ENCODE measurements around the gene MYO5B. TPM values are rescaled to one million over a fixed set of nuclear protein-coding genes. Genes with fewer than 3 reads are reported as not detected.
A peak's percentile ranks its signal among the peaks of the same experiment; 100 is the strongest.
"Not testable (repeated sequence)": the region's sequence is repeated elsewhere in the genome, so short reads cannot be mapped to it uniquely, and the experiment has no call there.

MYO5B gene
- total RNA-seq, 2 donors from 2014 or later: 0.12 to 0.39 TPM

- H3K27ac Mint-ChIP-seq; DNase-seq; H3K36me3 Mint-ChIP-seq (ENCODE audit: insufficient read depth in 2 of 2); ATAC-seq (replicated peaks in 1 of 2); H3K4me3 Mint-ChIP-seq; H3K9me3 Mint-ChIP-seq; H3K4me1 Mint-ChIP-seq (ENCODE audit: low read depth): not testable (repeated sequence)
- H3K27me3 Mint-ChIP-seq (ENCODE audit: low read depth): peaks cover 11% of the 10 kb centered on the region
These were observed 305.4 kb downstream of the MYO5B start for GRCh38 chr18:49889552-49889951.

- H3K36me3 Mint-ChIP-seq (ENCODE audit: insufficient read depth in 2 of 2): no peaks in the 10 kb centered on the region
- no peak for DNase-seq
These were observed 307.8 kb downstream of the MYO5B start for GRCh38 chr18:49886891-49887764.

GRCh38 chr18:49884959-49885358 is 310.0 kb downstream of the MYO5B start:
- ATAC-seq (replicated peaks in 1 of 2) (no peak), DNase-seq (no peak)
- H3K27me3 Mint-ChIP-seq (ENCODE audit: low read depth): peaks cover 13% of the 10 kb centered on the region
- no peak overlapping the region for H3K27ac Mint-ChIP-seq
- no peaks in the 10 kb centered on the region for H3K4me1 Mint-ChIP-seq (ENCODE audit: low read depth)
- no peaks in the 10 kb centered on the region for H3K36me3 Mint-ChIP-seq (ENCODE audit: insufficient read depth in 2 of 2)
- no peak overlapping the region for H3K4me3 Mint-ChIP-seq
- no peaks in the 10 kb centered on the region for H3K9me3 Mint-ChIP-seq

More at GRCh38 chr18:49886891-49887764, 307.8 kb downstream of the MYO5B start:
- H3K27ac Mint-ChIP-seq: no peak overlapping the region
- H3K27me3 Mint-ChIP-seq (ENCODE audit: low read depth): peaks cover 18% of the 10 kb centered on the region
- no peak overlapping the region for H3K4me3 Mint-ChIP-seq
- H3K4me1 Mint-ChIP-seq (ENCODE audit: low read depth): no peaks in the 10 kb centered on the region
- ATAC-seq (replicated peaks in 1 of 2): peak; percentile 43 to 53
- no peaks in the 10 kb centered on the region for H3K9me3 Mint-ChIP-seq

- ATAC-seq (replicated peaks in 1 of 2) (no peak), DNase-seq (no peak)
- H3K27ac Mint-ChIP-seq: no peak overlapping the region
- no peaks in the 10 kb centered on the region for H3K9me3 Mint-ChIP-seq
- no peaks in the 10 kb centered on the region for H3K4me1 Mint-ChIP-seq (ENCODE audit: low read depth)
- H3K4me3 Mint-ChIP-seq: no peak overlapping the region
- no peaks in the 10 kb centered on the region for H3K36me3 Mint-ChIP-seq (ENCODE audit: insufficient read depth in 2 of 2)
- H3K27me3 Mint-ChIP-seq (ENCODE audit: low read depth): peaks cover 18% of the 10 kb centered on the region
These were observed 310.5 kb downstream of the MYO5B start for GRCh38 chr18:49884465-49884864.

GRCh38 chr18:49880661-49881060 is 314.3 kb downstream of the MYO5B start:
- Mint-ChIP-seq H3K9me3 (no peaks in the 10 kb centered on the region), H3K27me3 (ENCODE audit: low read depth) (peaks cover 46% of the 10 kb centered on the region), H3K4me3 (no peak overlapping the region), H3K27ac (no peak overlapping the region), H3K4me1 (ENCODE audit: low read depth) (no peaks in the 10 kb centered on the region), H3K36me3 (ENCODE audit: insufficient read depth in 2 of 2) (no peaks in the 10 kb centered on the region)
- ATAC-seq (replicated peaks in 1 of 2) (no peak), DNase-seq (no peak)

- ATAC-seq (replicated peaks in 1 of 2) (no peak), DNase-seq (no peak)
- Mint-ChIP-seq H3K27me3 (ENCODE audit: low read depth) (peaks cover 48% of the 10 kb centered on the region), H3K4me3 (no peak overlapping the region), H3K4me1 (ENCODE audit: low read depth) (peaks cover 4% of the 10 kb centered on the region), H3K9me3 (no peaks in the 10 kb centered on the region), H3K36me3 (ENCODE audit: insufficient read depth in 2 of 2) (no peaks in the 10 kb centered on the region), H3K27ac (no peak overlapping the region)
These were observed 315.7 kb downstream of the MYO5B start for GRCh38 chr18:49879271-49879580.

GRCh38 chr18:49878567-49879270 is 316.2 kb downstream of the MYO5B start:
- no peak for ATAC-seq (replicated peaks in 1 of 2)
- H3K27ac Mint-ChIP-seq: no peak overlapping the region
- peaks cover 7% of the 10 kb centered on the region for H3K4me1 Mint-ChIP-seq (ENCODE audit: low read depth)
- no peaks in the 10 kb centered on the region for H3K9me3 Mint-ChIP-seq
- H3K4me3 Mint-ChIP-seq: no peak overlapping the region
- no peak for DNase-seq
- peaks cover 48% of the 10 kb centered on the region for H3K27me3 Mint-ChIP-seq (ENCODE audit: low read depth)
- no peaks in the 10 kb centered on the region for H3K36me3 Mint-ChIP-seq (ENCODE audit: insufficient read depth in 2 of 2)

- Mint-ChIP-seq H3K9me3 (no peaks in the 10 kb centered on the region), H3K4me3 (no peak overlapping the region), H3K27me3 (ENCODE audit: low read depth) (peaks cover 47% of the 10 kb centered on the region), H3K36me3 (ENCODE audit: insufficient read depth in 2 of 2) (no peaks in the 10 kb centered on the region), H3K27ac (no peak overlapping the region), H3K4me1 (ENCODE audit: low read depth) (peaks cover 7% of the 10 kb centered on the region)
- no peak for DNase-seq
- no peak for ATAC-seq (replicated peaks in 1 of 2)
These were observed 316.9 kb downstream of the MYO5B start for GRCh38 chr18:49878015-49878414.

- Mint-ChIP-seq H3K27ac (no peak overlapping the region), H3K36me3 (ENCODE audit: insufficient read depth in 2 of 2) (no peaks in the 10 kb centered on the region), H3K4me1 (ENCODE audit: low read depth) (peaks cover 7% of the 10 kb centered on the region), H3K4me3 (no peak overlapping the region), H3K9me3 (no peaks in the 10 kb centered on the region), H3K27me3 (ENCODE audit: low read depth) (peaks cover 46% of the 10 kb centered on the region)
- ATAC-seq (replicated peaks in 1 of 2): no peak
- DNase-seq: no peak
These were observed 318.4 kb downstream of the MYO5B start for GRCh38 chr18:49876536-49876935.

- H3K4me3 Mint-ChIP-seq: no peak overlapping the region
- H3K4me1 Mint-ChIP-seq (ENCODE audit: low read depth): peaks cover 7% of the 10 kb centered on the region
- peaks cover 46% of the 10 kb centered on the region for H3K27me3 Mint-ChIP-seq (ENCODE audit: low read depth)
- no peaks in the 10 kb centered on the region for H3K9me3 Mint-ChIP-seq
- no peak for DNase-seq
- ATAC-seq (replicated peaks in 1 of 2): no peak
- no peak overlapping the region for H3K27ac Mint-ChIP-seq
- H3K36me3 Mint-ChIP-seq (ENCODE audit: insufficient read depth in 2 of 2): no peaks in the 10 kb centered on the region
These were observed 319.2 kb downstream of the MYO5B start for GRCh38 chr18:49875783-49876182.

- Mint-ChIP-seq H3K36me3 (ENCODE audit: insufficient read depth in 2 of 2) (no peaks in the 10 kb centered on the region), H3K9me3 (no peaks in the 10 kb centered on the region), H3K4me1 (ENCODE audit: low read depth) (peaks cover 7% of the 10 kb centered on the region), H3K27ac (no peak overlapping the region), H3K27me3 (ENCODE audit: low read depth) (peaks cover 43% of the 10 kb centered on the region), H3K4me3 (no peak overlapping the region)
- no peak for DNase-seq
- ATAC-seq (replicated peaks in 1 of 2): no peak
These were observed 319.8 kb downstream of the MYO5B start for GRCh38 chr18:49875155-49875554.

- peak; percentile 36 to 38 for ATAC-seq (replicated peaks in 1 of 2)
- Mint-ChIP-seq H3K27ac (no peak overlapping the region), H3K4me1 (ENCODE audit: low read depth) (peaks cover 7% of the 10 kb centered on the region), H3K9me3 (no peaks in the 10 kb centered on the region), H3K36me3 (ENCODE audit: insufficient read depth in 2 of 2) (no peaks in the 10 kb centered on the region), H3K27me3 (ENCODE audit: low read depth) (peaks cover 33% of the 10 kb centered on the region), H3K4me3 (no peak overlapping the region)
- DNase-seq: no peak
These were observed 320.7 kb downstream of the MYO5B start for GRCh38 chr18:49874238-49874637.

- Mint-ChIP-seq H3K4me3 (no peak overlapping the region), H3K4me1 (ENCODE audit: low read depth) (peaks cover 5% of the 10 kb centered on the region), H3K27ac (no peak overlapping the region), H3K36me3 (ENCODE audit: insufficient read depth in 2 of 2) (no peaks in the 10 kb centered on the region), H3K27me3 (ENCODE audit: low read depth) (peaks cover 18% of the 10 kb centered on the region), H3K9me3 (no peaks in the 10 kb centered on the region)
- ATAC-seq (replicated peaks in 1 of 2): no peak
- no peak for DNase-seq
These were observed 325.6 kb downstream of the MYO5B start for GRCh38 chr18:49869354-49869753.
